ENCODE measurements around the gene RSPH1.

Gene RSPH1

DNA sequence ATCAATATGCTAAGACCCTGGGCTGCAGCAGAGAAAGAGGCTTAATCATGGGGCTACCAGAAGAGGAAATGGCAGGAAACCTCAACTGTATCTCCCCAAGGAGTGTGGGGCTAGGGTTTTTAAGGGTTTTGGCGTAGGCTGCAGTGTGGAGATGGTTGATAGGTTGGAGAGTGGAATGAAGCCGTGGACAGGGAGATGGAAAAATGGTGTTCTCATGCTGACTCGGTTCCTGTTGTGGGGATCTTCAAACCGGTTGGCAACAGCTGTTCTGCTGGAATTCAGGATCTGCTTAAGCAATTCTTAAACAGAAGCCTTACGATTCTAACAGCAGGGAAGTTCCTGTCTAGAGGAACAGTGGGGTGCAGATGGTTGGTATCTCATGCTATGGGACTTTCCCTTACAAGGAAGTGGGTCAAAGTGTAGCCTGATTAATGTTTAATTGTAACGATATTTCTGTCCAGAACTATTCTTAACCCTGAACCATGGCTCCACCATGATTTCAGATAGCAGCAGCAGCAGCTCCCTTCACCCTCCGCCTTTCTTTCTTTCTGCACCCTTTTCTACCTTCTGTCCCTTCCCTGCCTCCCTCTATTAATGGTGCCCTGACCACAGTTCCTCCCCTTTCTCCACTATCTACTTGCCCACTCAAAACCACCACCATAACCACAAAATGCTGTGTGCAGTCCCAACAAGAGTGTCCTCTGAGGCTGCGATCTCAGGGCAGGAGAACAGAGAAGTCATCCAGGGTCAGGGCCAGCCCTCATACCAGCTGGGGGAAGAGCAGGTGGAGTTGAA is 30.8 kb downstream of the RSPH1 start:
- no peak for DNase-seq
- Histone ChIP-seq H3K4me3 (ENCODE audit: low read depth in 1 of 2, low read length in 2 of 2) (no peak overlapping the region), H3K9me3 (ENCODE audit: insufficient read depth, low read length, severe bottlenecking) (no peaks in the 10 kb centered on the region), H3K4me2 (ENCODE audit: insufficient read depth, low read length) (no peak overlapping the region), H3K27me3 (ENCODE audit: insufficient read depth, low read length, poor library complexity) (no peaks in the 10 kb centered on the region), H4K20me1 (ENCODE audit: insufficient read depth, low read length) (no peaks in the 10 kb centered on the region), H3K79me2 (ENCODE audit: insufficient read depth, low read length) (no peaks in the 10 kb centered on the region), H3K4me1 (ENCODE audit: insufficient read depth, low read length) (peaks cover 53% of the 10 kb centered on the region), H3K36me3 (ENCODE audit: insufficient read depth, low read length) (no peaks in the 10 kb centered on the region), H3K9ac (ENCODE audit: low read depth, low read length) (no peak overlapping the region), H3K27ac (ENCODE audit: low read length) (peak overlapping the region; percentile 49; the same call in 1 of the 2 replicates), H2AFZ (ENCODE audit: low read depth, low read length) (no peak overlapping the region)
- TF ChIP-seq, protein P1, sequence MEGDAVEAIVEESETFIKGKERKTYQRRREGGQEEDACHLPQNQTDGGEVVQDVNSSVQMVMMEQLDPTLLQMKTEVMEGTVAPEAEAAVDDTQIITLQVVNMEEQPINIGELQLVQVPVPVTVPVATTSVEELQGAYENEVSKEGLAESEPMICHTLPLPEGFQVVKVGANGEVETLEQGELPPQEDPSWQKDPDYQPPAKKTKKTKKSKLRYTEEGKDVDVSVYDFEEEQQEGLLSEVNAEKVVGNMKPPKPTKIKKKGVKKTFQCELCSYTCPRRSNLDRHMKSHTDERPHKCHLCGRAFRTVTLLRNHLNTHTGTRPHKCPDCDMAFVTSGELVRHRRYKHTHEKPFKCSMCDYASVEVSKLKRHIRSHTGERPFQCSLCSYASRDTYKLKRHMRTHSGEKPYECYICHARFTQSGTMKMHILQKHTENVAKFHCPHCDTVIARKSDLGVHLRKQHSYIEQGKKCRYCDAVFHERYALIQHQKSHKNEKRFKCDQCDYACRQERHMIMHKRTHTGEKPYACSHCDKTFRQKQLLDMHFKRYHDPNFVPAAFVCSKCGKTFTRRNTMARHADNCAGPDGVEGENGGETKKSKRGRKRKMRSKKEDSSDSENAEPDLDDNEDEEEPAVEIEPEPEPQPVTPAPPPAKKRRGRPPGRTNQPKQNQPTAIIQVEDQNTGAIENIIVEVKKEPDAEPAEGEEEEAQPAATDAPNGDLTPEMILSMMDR (IDR thresholded peaks at IDR 0.05; ENCODE audit: borderline replicate concordance, extremely low read depth, low read length, poor library complexity, severe bottlenecking): no peak
- no peak for TF ChIP-seq EZH2 (IDR thresholded peaks at IDR 0.05; ENCODE audit: borderline replicate concordance, low read depth, low read length, severe bottlenecking)
- no peak for ATAC-seq (ENCODE audit: insufficient read depth, low read depth)

GRCh38 chr21:42463861-42464515 is 32.0 kb downstream of the RSPH1 start:
- H3K4me1 ChIP-seq (ENCODE audit: insufficient read depth, low read length): peaks cover 64% of the 10 kb centered on the region
- H3K27ac ChIP-seq (ENCODE audit: low read length): peak overlapping the region; percentile 46
- ATAC-seq (ENCODE audit: insufficient read depth, low read depth): no peak
- TF ChIP-seq EZH2 (IDR thresholded peaks at IDR 0.05; ENCODE audit: borderline replicate concordance, low read depth, low read length, severe bottlenecking): no peak
- TF ChIP-seq, protein P1 (IDR thresholded peaks at IDR 0.05; ENCODE audit: borderline replicate concordance, extremely low read depth, low read length, poor library complexity, severe bottlenecking): no peak
- no peaks in the 10 kb centered on the region for H3K27me3 ChIP-seq (ENCODE audit: insufficient read depth, low read length, poor library complexity)
- no peak overlapping the region for H3K4me3 ChIP-seq (ENCODE audit: low read depth in 1 of 2, low read length in 2 of 2)
- no peak overlapping the region for H3K9ac ChIP-seq (ENCODE audit: low read depth, low read length)
- peak; percentile 72 for DNase-seq
- H2AFZ ChIP-seq (ENCODE audit: low read depth, low read length): 0 out of 2 replicates have a peak overlapping the region, but pooled peaks have one; percentile 4
- H3K79me2 ChIP-seq (ENCODE audit: insufficient read depth, low read length): no peaks in the 10 kb centered on the region
- no peaks in the 10 kb centered on the region for H3K36me3 ChIP-seq (ENCODE audit: insufficient read depth, low read length)
- H4K20me1 ChIP-seq (ENCODE audit: insufficient read depth, low read length): no peaks in the 10 kb centered on the region
- no peaks in the 10 kb centered on the region for H3K9me3 ChIP-seq (ENCODE audit: insufficient read depth, low read length, severe bottlenecking)
- no peak overlapping the region for H3K4me2 ChIP-seq (ENCODE audit: insufficient read depth, low read length)

DNA sequence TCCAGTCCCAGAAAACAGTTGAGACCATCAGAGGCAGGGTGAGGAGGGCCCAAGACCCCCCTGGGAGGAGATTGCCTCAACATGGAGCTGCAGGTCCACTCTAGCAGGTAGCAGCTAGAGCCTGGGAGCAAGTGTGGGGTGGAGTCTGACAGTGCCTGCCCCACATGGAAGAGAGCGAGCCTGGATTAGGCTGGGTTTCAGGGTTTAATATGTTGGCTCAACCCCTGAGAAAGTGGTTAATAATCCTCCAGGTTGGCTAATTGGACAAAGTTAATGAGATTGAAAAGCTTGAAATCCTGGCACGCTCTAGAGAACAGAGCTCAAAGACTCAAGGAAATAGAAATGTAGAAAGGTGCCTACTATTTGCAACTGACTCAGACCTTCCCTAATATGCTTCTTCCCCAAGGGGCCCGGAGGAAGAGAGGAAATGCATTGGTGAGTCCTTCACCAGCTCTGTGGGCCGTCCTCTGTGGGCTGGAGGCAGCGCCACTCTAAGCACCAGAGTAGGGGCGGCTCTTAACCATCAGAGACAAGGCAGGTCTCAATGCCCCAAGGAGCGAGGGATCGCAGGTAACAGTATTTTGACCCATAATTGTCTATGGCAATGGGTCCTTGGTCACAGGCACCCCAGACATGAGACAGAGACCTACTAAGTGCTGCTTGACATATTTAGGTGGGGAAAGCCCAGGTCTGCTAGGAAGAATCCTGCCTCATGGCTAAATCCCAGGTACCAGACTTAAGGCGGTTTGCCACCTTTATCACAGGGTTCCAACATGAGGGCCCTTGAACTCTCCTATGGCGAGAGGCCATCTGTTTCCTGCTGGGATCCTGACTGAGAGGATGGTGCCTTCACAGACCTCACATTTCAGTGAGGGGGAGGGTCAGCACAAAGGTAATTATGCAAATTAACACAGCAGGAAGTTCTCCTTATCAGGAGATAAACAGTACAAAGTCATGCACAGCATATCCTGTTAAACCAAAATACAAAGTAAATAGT is 33.8 kb downstream of the RSPH1 start:
- no peak overlapping the region for H3K9ac ChIP-seq (ENCODE audit: low read depth, low read length)
- no peak for TF ChIP-seq EZH2 (IDR thresholded peaks at IDR 0.05; ENCODE audit: borderline replicate concordance, low read depth, low read length, severe bottlenecking)
- TF ChIP-seq, protein P1 (IDR thresholded peaks at IDR 0.05; ENCODE audit: borderline replicate concordance, extremely low read depth, low read length, poor library complexity, severe bottlenecking): no peak
- DNase-seq (no peak), ATAC-seq (ENCODE audit: insufficient read depth, low read depth) (no peak)
- H3K36me3 ChIP-seq (ENCODE audit: insufficient read depth, low read length): no peaks in the 10 kb centered on the region
- H3K9me3 ChIP-seq (ENCODE audit: insufficient read depth, low read length, severe bottlenecking): no peaks in the 10 kb centered on the region
- no peak overlapping the region for H2AFZ ChIP-seq (ENCODE audit: low read depth, low read length)
- H4K20me1 ChIP-seq (ENCODE audit: insufficient read depth, low read length): no peaks in the 10 kb centered on the region
- H3K4me1 ChIP-seq (ENCODE audit: insufficient read depth, low read length): peaks cover 64% of the 10 kb centered on the region
- H3K27ac ChIP-seq (ENCODE audit: low read length): peak overlapping the region; percentile 72
- H3K79me2 ChIP-seq (ENCODE audit: insufficient read depth, low read length): no peaks in the 10 kb centered on the region
- H3K4me3 ChIP-seq (ENCODE audit: low read depth in 1 of 2, low read length in 2 of 2): no peak overlapping the region
- H3K4me2 ChIP-seq (ENCODE audit: insufficient read depth, low read length): no peak overlapping the region
- no peaks in the 10 kb centered on the region for H3K27me3 ChIP-seq (ENCODE audit: insufficient read depth, low read length, poor library complexity)
